Brain microvascular endothelial cell (primary cell): ENCODE results near the gene LRRC8E.
A peak's percentile ranks its signal among the peaks of the same experiment; 100 is the strongest.

Experiments
- DNase-seq: peaks from one replicate; pipeline ENCODE4 v3.0.0-alpha.2; 2020
- H3K27ac ChIP-seq: fragments of 250-450 bp; sonication (Bioruptor Pico); 2 replicates; pipeline ENCODE4 v1.5.1; 2020; ENCODE audit warnings: mild to moderate bottlenecking, moderate library complexity
- H3K27me3 ChIP-seq: fragments of 250-450 bp; sonication (Bioruptor Pico); replicated peaks from 2 replicates; pipeline ENCODE4 v1.5.1; 2020; ENCODE audit warnings: mild to moderate bottlenecking
- H3K36me3 ChIP-seq: fragments of 250-450 bp; sonication (Bioruptor Pico); replicated peaks from 2 replicates; pipeline ENCODE4 v1.5.1; 2020; ENCODE audit warnings: mild to moderate bottlenecking
- H3K4me3 ChIP-seq: 2 replicates; pipeline ENCODE4 v1.5.1; 2011; ENCODE audit warnings: low read depth, mild to moderate bottlenecking, control low read depth, low read length, moderate library complexity
- in situ Hi-C: cut with HindIII; loops from 2 replicates; pipeline ENCODE4 v1.10.0; 2017; ENCODE audit warnings: low sequenced_read_pairs, low pct_ligation_motif_present
- TF ChIP-seq, protein P1 (sequence below): IDR thresholded peaks from 2 replicates; pipeline ENCODE4 v1.5.1; 2011; ENCODE audit warnings: low read depth, mild to moderate bottlenecking, moderate library complexity, low read length, control low read depth, inconsistent platforms; ENCODE audit errors: missing control alignments

The LRRC8E gene

GRCh38 chr19:7869453-7869909 lies 18.8 kb upstream of the LRRC8E start:
- H3K27me3 ChIP-seq, result peaks cover 16% of the 10 kb centered on the region
- no peak overlapping the region for H3K27ac ChIP-seq
- H3K4me3 ChIP-seq, result peak overlapping the region; percentile 27
- DNase-seq, result no peak
- H3K36me3 ChIP-seq, result no peaks in the 10 kb centered on the region
- in situ Hi-C loops, result no loop called here
- TF ChIP-seq, protein P1, sequence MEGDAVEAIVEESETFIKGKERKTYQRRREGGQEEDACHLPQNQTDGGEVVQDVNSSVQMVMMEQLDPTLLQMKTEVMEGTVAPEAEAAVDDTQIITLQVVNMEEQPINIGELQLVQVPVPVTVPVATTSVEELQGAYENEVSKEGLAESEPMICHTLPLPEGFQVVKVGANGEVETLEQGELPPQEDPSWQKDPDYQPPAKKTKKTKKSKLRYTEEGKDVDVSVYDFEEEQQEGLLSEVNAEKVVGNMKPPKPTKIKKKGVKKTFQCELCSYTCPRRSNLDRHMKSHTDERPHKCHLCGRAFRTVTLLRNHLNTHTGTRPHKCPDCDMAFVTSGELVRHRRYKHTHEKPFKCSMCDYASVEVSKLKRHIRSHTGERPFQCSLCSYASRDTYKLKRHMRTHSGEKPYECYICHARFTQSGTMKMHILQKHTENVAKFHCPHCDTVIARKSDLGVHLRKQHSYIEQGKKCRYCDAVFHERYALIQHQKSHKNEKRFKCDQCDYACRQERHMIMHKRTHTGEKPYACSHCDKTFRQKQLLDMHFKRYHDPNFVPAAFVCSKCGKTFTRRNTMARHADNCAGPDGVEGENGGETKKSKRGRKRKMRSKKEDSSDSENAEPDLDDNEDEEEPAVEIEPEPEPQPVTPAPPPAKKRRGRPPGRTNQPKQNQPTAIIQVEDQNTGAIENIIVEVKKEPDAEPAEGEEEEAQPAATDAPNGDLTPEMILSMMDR, result no peak

- Histone ChIP-seq H3K27ac (no peak overlapping the region), H3K36me3 (no peaks in the 10 kb centered on the region), H3K4me3 (no peak overlapping the region), H3K27me3 (peaks cover 19% of the 10 kb centered on the region)
- DNase-seq, result no peak
- in situ Hi-C loops, result no loop called here
- TF ChIP-seq, protein P1, result no peak
These were observed 18.3 kb upstream of the LRRC8E start for GRCh38 chr19:7869910-7870511.

- DNase-seq, result no peak
- TF ChIP-seq, protein P1, result no peak
- Histone ChIP-seq H3K36me3 (no peaks in the 10 kb centered on the region), H3K4me3 (no peak overlapping the region), H3K27me3 (peaks cover 19% of the 10 kb centered on the region), H3K27ac (no peak overlapping the region)
- in situ Hi-C loops, result no loop called here
These were observed 17.5 kb upstream of the LRRC8E start for GRCh38 chr19:7870571-7871436.

GRCh38 chr19:7871437-7872305 lies 16.6 kb upstream of the LRRC8E start:
- Histone ChIP-seq H3K27me3 (peaks cover 19% of the 10 kb centered on the region), H3K4me3 (peak overlapping the region; percentile 44), H3K27ac (no peak overlapping the region), H3K36me3 (no peaks in the 10 kb centered on the region)
- peak; percentile 94 for DNase-seq
- in situ Hi-C loops, result no loop called here
- TF ChIP-seq, protein P1, result no peak

DNA sequence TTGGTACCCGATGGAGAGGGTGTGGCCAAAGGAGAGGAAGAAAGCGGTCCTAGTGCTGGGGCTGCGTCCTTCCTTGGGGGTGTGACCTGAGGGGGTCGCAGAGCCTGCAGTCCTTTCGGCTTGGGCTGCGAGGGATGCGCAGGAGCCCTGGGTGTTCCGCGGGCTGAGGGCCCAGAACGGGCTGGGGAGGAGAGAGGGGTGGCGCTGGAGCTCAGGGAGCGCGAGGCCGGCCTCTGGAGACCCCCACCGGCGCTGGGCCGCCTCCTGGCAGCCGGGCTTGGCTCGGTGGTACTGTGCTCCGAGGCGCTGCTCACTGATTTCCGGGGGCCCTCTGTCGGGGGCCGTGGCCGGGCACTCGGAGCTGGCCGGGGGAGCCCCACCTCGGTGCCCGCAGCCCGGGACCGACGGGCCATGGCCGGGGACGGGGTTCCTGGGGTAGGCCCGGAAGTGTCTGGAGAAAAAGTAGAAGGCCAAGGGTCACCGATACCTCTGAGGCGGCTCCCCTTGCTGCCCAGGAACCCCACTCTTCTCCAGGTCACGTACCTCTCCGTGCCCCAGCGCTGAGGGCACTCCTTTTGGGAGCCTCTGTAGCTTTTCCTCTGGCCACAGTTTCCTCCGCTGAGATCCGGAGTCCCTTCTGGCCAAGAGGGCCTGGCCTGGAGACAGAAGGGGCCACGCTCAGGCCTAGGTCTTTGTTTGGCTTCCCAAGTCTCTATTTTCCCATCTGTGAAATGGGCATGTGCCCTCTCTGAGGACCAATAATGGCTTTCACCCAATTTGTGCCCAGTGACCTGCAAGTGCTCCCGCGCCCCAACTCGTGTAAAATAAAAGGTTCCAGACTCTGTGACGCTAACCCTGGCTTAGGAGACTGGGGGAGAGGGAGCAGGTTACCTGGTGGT lies 15.8 kb upstream of the LRRC8E start:
- peaks cover 19% of the 10 kb centered on the region for H3K27me3 ChIP-seq
- H3K4me3 ChIP-seq, result no peak overlapping the region
- DNase-seq, result no peak
- in situ Hi-C loops, result no loop called here
- no peak overlapping the region for H3K27ac ChIP-seq
- TF ChIP-seq, protein P1, result no peak
- no peaks in the 10 kb centered on the region for H3K36me3 ChIP-seq
